GM12872 (cell line): ENCODE measurements around the gene THSD4.

Experiments used
- TF ChIP-seq, protein P1 (sequence below): IDR thresholded peaks from 3 replicates; pipeline ENCODE4 v1.5.1; 2011; ENCODE audit warnings: low read depth, mild to moderate bottlenecking, low read length, moderate library complexity; ENCODE audit not compliant: insufficient read depth

The THSD4 gene

GRCh38 chr15:71124937-71125790 is 9.9 kb downstream of the THSD4 start:
- TF ChIP-seq, protein P1, sequence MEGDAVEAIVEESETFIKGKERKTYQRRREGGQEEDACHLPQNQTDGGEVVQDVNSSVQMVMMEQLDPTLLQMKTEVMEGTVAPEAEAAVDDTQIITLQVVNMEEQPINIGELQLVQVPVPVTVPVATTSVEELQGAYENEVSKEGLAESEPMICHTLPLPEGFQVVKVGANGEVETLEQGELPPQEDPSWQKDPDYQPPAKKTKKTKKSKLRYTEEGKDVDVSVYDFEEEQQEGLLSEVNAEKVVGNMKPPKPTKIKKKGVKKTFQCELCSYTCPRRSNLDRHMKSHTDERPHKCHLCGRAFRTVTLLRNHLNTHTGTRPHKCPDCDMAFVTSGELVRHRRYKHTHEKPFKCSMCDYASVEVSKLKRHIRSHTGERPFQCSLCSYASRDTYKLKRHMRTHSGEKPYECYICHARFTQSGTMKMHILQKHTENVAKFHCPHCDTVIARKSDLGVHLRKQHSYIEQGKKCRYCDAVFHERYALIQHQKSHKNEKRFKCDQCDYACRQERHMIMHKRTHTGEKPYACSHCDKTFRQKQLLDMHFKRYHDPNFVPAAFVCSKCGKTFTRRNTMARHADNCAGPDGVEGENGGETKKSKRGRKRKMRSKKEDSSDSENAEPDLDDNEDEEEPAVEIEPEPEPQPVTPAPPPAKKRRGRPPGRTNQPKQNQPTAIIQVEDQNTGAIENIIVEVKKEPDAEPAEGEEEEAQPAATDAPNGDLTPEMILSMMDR, result no peak

DNA sequence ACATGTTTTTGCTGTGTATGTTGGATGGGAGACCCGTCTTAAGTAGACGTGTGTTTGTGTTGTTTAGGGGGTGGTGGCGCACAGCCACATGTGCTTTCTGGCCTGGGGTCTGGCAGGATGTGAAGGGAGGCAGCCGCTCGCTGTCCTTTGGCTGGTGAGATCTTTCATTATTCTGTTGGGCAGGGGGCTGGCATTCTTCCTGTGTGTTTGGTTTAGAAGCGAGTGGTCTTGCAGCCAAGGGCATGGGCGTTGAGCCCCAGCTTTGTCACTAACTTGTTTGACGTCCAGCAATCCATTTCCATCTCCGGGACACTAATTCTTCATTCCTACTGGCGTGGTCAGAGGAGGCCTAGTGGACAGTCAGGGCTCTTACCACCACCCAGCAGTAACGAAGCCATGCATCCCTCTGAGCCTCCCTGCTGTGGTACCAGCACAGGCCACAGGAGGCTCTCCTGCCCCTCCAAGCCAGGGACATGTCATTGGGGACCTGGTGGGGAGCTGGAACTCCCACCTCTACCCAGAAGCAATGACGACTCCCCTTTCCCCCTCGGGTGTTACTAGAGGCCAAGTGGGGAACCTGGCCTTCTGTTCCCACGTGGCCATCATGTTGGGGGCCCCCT is 10.7 kb downstream of the THSD4 start:
- TF ChIP-seq, protein P1, result peak; percentile 47; the same call in 2 of the 3 replicates

DNA sequence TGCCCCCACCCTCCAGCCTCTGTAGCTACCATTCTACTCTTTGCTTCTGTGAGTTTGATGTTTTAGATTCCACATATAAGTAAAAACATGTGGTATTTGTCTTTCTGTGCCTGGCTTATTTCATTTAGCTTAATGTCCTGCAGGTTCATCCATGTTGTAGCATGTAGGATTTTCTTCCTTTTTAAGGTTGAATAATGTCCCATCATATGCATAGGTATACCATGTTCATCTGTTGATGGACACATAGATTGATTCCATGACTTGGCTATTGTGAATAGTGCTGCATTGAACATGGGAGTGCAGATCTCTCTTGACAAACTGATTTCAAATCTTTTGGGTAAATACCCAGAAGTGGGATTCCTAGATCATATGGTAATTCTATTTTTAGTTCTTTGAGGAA is 11.8 kb downstream of the THSD4 start:
- TF ChIP-seq, protein P1, result no peak

GRCh38 chr15:71128939-71129562 is 13.8 kb downstream of the THSD4 start:
- TF ChIP-seq, protein P1, result no peak

DNA sequence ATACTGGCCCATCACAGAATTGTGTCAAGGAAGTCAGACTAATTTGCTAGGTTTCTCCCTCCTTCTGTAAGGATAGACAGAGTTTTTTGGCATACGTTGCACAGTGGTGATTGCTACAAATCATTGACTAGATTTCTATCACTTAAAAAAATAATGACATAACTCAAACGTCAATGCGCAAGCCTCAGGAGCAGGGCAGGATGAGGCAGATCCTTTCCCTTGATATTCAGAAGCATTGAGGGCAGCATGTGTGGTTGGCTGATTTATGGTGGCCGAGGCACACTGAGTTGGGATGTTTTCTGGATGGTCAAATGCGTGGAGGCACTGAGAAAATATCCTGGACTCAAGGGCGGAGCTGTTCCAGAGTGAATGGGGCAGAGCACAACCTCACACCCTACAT is 14.4 kb downstream of the THSD4 start:
- TF ChIP-seq, protein P1, result no peak

- TF ChIP-seq, protein P1, result no peak
Observed at GRCh38 chr15:71131601-71132362, 16.5 kb downstream of the THSD4 start.
